ENCODE data around the gene RBM11.

Gene RBM11

GRCh38 chr21:14271053-14271452 is 55.1 kb downstream of the RBM11 start:
- no peak for DNase-seq (ENCODE audit: low spot score)

- no peak for DNase-seq (ENCODE audit: low spot score)
These were observed 55.7 kb downstream of the RBM11 start for GRCh38 chr21:14271641-14272040.

- peak; percentile 53 for DNase-seq (ENCODE audit: low spot score)
These were observed 58.0 kb downstream of the RBM11 start for GRCh38 chr21:14273736-14274538.

GRCh38 chr21:14275702-14276205 is 59.8 kb downstream of the RBM11 start:
- no peak for DNase-seq (ENCODE audit: low spot score)
